ENCODE measurements around the gene PCDHGA8. TPM values are rescaled to one million over a fixed set of nuclear protein-coding genes. Genes with fewer than 3 reads are reported as not detected.
"Not testable (repeated sequence)": the region's sequence is repeated elsewhere in the genome, so short reads cannot be mapped to it uniquely, and the experiment has no call there.

PCDHGA8 gene
- 10 to 100 TPM in 1 of 2 donors, 1 to 10 TPM in 1; 7.5 to 13.9 TPM for total RNA-seq

DNA sequence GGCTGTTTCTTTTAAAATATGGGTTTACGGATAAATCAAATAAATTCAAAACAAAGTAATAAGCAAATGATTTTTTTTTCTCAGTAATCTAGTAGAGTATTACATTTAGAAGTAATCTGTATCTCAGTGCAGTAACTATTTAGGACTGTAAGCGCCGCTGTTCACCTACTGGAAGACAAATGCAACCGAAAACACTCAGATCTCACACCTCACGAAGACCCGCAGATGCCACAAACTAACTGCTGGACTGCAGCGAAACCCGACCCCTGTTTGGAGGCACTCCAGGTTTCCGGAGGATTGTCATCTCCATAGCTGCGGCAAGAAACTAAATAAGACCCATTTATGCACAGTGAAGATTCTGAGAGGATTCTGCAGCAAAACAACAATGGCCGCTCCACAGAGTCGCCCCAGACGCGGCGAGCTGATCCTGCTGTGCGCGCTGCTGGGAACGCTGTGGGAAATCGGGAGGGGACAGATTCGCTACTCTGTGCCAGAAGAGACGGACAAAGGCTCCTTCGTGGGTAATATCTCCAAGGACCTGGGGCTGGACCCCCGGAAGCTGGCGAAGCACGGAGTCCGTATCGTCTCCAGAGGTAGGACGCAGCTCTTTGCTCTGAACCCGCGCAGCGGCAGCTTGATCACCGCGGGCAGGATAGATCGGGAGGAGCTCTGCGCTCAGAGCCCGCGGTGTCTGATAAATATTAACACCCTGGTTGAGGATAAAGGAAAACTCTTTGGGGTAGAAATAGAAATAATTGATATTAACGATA lies at the start of gene PCDHGA8:
PCDHGA8 (plus strand) TSS at position 205 of the 770 bp plus-strand sequence; CDS start at position 386, 181 bp downstream.
- peaks cover 91% of the 10 kb centered on the region for H3K9me3 ChIP-seq

DNA sequence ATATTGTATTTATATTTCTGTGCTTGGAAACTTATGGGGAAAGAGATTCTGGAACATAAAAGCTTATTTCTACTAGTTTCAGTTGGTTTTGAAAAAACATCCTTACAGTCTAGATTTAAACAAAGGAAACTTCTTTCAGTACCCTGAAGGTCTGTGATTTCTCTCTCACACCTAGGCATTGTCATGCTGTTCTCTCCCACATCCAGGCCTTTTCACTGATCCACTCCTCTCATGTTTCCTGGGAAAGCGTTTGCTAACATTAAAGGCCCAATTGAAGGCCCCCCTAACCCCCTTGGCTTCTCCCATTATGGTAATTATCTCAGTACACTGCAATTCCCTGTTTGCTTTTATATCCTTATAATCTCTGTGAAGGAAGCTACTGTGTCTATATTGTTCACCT lies 49.7 kb upstream of the PCDHGA8 start:
- Histone ChIP-seq H3K27me3 (replicated peaks; ENCODE audit: insufficient read depth) (no peaks in the 10 kb centered on the region), H3K27ac (no peak overlapping the region), H3K9me3 (peaks cover 89% of the 10 kb centered on the region), H3K36me3 (peaks cover 3% of the 10 kb centered on the region), H3K4me3 (no peak overlapping the region), H3K4me1 (ENCODE audit: control insufficient read depth in 1 of 2, low read depth in 2 of 2) (no peaks in the 10 kb centered on the region)
- no peak for DNase-seq (ENCODE audit: low spot score)
- ATAC-seq (ENCODE audit: insufficient number of reproducible peaks, low FRiP score, low read depth) = no peak
- TF ChIP-seq, protein P1, sequence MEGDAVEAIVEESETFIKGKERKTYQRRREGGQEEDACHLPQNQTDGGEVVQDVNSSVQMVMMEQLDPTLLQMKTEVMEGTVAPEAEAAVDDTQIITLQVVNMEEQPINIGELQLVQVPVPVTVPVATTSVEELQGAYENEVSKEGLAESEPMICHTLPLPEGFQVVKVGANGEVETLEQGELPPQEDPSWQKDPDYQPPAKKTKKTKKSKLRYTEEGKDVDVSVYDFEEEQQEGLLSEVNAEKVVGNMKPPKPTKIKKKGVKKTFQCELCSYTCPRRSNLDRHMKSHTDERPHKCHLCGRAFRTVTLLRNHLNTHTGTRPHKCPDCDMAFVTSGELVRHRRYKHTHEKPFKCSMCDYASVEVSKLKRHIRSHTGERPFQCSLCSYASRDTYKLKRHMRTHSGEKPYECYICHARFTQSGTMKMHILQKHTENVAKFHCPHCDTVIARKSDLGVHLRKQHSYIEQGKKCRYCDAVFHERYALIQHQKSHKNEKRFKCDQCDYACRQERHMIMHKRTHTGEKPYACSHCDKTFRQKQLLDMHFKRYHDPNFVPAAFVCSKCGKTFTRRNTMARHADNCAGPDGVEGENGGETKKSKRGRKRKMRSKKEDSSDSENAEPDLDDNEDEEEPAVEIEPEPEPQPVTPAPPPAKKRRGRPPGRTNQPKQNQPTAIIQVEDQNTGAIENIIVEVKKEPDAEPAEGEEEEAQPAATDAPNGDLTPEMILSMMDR (IDR thresholded peaks at IDR 0.05) = no peak

More for the DNA sequence above, at the start of gene PCDHGA8:
- Histone ChIP-seq H3K27ac (no peak within 1 kb of the TSS), H3K4me3 (peak within 1 kb of the TSS; percentile 32), H3K27me3 (replicated peaks; ENCODE audit: insufficient read depth) (no peaks in the 10 kb centered on the region), H3K36me3 (peaks cover 5% of the 10 kb centered on the region), H3K4me1 (ENCODE audit: control insufficient read depth in 1 of 2, low read depth in 2 of 2) (no peaks in the 10 kb centered on the region)
- TF ChIP-seq, protein P1 (IDR thresholded peaks at IDR 0.05) = no peak
- DNase-seq (ENCODE audit: low spot score) (no peak), ATAC-seq (ENCODE audit: insufficient number of reproducible peaks, low FRiP score, low read depth) (no peak)

DNA sequence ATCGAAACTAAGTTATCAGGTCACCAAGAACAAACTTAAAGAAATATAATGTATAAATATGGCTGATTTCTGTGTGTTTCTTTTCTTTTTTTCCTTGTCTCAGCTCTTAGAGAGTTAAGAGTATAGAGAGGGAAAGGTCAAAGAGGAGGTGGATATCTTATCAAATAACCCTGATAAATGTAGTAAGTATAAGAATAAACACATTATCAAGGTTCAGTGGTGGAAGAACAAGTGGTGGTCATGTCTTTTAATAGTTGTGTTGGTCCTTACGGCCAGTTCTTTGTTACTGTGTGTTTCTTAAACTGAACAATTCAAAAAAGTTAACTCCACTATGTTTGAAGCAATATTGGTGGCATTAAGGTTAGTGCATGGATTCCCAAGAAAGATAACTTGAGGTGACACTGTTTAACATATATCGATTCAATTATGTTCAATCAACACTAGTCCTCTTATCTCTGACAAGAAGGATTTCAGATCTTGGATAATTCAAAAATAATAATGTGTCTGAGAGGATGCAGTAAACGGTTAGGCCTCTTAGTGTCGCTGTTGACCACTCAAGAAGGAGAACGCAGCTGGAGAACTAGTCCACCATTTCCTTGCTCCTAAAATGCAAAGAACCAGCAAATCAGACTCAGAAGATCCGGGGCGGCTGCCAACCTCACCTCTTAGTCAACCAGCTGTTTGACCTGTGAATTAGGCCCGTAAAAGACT lies 49.0 kb upstream of the PCDHGA8 start, which contains the start of gene PCDHGA3:
PCDHGA3 (plus strand) TSS at position 588 of the 711 bp plus-strand sequence. CDS start 205 bp downstream, outside the sequence.
- H3K27ac ChIP-seq = no peak within 1 kb of the TSS
- H3K9me3 ChIP-seq = peaks cover 89% of the 10 kb centered on the region
- peaks cover 3% of the 10 kb centered on the region for H3K36me3 ChIP-seq
- ATAC-seq (ENCODE audit: insufficient number of reproducible peaks, low FRiP score, low read depth) (no peak), DNase-seq (ENCODE audit: low spot score) (no peak)
- H3K4me3 ChIP-seq = peak within 1 kb of the TSS; percentile 53
- H3K27me3 ChIP-seq (replicated peaks; ENCODE audit: insufficient read depth) = no peaks in the 10 kb centered on the region
- H3K4me1 ChIP-seq (ENCODE audit: control insufficient read depth in 1 of 2, low read depth in 2 of 2) = no peaks in the 10 kb centered on the region
- TF ChIP-seq, protein P1 (IDR thresholded peaks at IDR 0.05) = peak; percentile 11

DNA sequence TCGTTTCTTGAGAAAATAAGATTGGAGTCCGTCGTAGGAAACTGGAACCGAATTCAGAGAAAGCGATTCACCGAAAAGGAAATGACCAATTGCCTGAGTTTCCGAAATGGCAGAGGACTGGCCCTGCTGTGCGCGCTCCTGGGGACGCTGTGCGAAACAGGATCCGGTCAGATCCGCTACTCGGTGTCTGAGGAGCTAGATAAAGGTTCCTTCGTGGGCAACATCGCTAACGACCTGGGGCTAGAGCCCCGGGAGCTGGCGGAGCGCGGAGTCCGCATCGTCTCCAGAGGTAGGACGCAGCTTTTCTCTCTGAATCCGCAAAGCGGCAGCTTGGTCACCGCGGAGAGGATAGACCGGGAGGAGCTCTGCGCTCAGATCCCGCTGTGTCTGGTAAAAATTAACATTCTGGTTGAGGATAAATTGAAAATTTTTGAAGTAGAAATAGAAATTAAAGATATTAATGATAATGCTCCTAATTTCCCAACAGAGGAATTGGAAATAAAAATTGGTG lies 48.4 kb upstream of the PCDHGA8 start:
- H3K27me3 ChIP-seq (replicated peaks; ENCODE audit: insufficient read depth) = no peaks in the 10 kb centered on the region
- H3K36me3 ChIP-seq = peaks cover 3% of the 10 kb centered on the region
- no peak for DNase-seq (ENCODE audit: low spot score)
- H3K27ac ChIP-seq = no peak overlapping the region
- TF ChIP-seq, protein P1 (IDR thresholded peaks at IDR 0.05) = no peak
- peaks cover 89% of the 10 kb centered on the region for H3K9me3 ChIP-seq
- H3K4me1 ChIP-seq (ENCODE audit: control insufficient read depth in 1 of 2, low read depth in 2 of 2) = no peaks in the 10 kb centered on the region
- peak overlapping the region; percentile 53 for H3K4me3 ChIP-seq
- no peak for ATAC-seq (ENCODE audit: insufficient number of reproducible peaks, low FRiP score, low read depth)

DNA sequence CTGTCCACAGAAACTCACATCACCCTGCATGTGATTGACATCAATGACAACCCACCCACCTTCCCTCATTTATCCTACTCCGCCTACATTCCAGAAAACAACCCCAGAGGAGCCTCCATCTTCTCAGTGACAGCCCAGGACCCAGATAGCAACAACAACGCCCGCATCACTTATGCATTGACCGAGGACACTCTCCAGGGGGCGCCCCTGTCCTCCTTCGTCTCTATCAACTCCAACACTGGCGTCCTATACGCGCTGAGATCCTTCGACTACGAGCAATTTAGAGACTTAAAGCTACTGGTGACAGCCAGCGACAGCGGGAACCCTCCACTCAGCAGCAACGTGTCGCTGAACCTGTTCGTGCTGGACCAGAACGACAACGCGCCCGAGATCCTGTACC lies 47.1 kb upstream of the PCDHGA8 start:
- ATAC-seq (ENCODE audit: insufficient number of reproducible peaks, low FRiP score, low read depth) (no peak), DNase-seq (ENCODE audit: low spot score) (no peak)
- H3K4me3 ChIP-seq = peak overlapping the region; percentile 19
- peaks cover 89% of the 10 kb centered on the region for H3K9me3 ChIP-seq
- no peaks in the 10 kb centered on the region for H3K4me1 ChIP-seq (ENCODE audit: control insufficient read depth in 1 of 2, low read depth in 2 of 2)
- H3K27me3 ChIP-seq (replicated peaks; ENCODE audit: insufficient read depth) = no peaks in the 10 kb centered on the region
- TF ChIP-seq, protein P1 (IDR thresholded peaks at IDR 0.05) = no peak
- H3K36me3 ChIP-seq = no peaks in the 10 kb centered on the region
- H3K27ac ChIP-seq = no peak overlapping the region

DNA sequence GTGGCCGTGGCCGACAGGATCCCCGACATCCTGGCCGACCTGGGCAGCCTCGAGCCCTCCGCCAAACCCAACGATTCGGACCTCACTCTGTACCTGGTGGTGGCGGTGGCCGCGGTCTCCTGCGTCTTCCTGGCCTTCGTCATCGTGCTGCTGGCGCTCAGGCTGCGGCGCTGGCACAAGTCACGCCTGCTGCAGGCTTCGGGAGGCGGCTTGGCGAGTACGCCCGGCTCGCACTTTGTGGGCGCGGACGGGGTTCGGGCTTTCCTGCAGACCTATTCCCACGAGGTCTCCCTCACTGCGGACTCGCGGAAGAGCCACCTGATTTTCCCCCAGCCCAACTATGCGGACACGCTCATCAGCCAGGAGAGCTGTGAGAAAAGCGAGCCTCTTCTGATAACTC lies 46.4 kb upstream of the PCDHGA8 start:
- peaks cover 89% of the 10 kb centered on the region for H3K9me3 ChIP-seq
- ATAC-seq (ENCODE audit: insufficient number of reproducible peaks, low FRiP score, low read depth); H3K4me1 ChIP-seq (ENCODE audit: control insufficient read depth in 1 of 2, low read depth in 2 of 2); H3K27ac ChIP-seq; DNase-seq (ENCODE audit: low spot score); H3K36me3 ChIP-seq; H3K27me3 ChIP-seq (replicated peaks; ENCODE audit: insufficient read depth); H3K4me3 ChIP-seq: not testable (repeated sequence)
